ENCODE data around the gene CHSY3. TPM values are rescaled to one million over a fixed set of nuclear protein-coding genes. Genes with fewer than 3 reads are reported as not detected.

CHSY3 gene
- total RNA-seq, 2 experiments from 2014 or later, result not detected

DNA sequence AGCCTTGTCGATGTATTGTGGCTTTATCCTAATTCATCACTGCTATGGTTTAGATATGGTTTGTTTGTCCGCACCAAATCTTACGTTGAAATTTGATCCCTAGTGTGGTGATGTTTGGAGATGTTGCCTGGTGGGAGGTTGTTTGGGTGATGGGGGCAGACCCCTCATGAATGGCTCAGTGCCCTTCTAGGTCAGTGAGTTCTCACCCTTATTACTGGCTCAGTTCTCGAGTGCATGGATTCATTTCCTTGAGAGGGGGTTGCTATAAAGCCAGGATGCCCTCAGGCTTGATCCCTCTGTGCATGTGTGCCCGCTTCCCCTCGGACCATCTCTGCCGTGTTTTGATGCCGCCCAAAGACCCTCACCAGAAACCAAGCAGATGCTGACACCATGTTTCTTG, 114.4 kb downstream of the CHSY3 start:
- ChIA-PET CTCF (no interaction called here), POLR2A (no interaction called here)
- H3K27ac Mint-ChIP-seq, result no peak overlapping the region
- no peak overlapping the region for H3K4me3 Mint-ChIP-seq
- no peaks in the 10 kb centered on the region for H3K36me3 Mint-ChIP-seq (ENCODE audit: low read depth)
- no peaks in the 10 kb centered on the region for H3K27me3 Mint-ChIP-seq
- no peak for DNase-seq
- no peaks in the 10 kb centered on the region for H3K9me3 Mint-ChIP-seq
- no peaks in the 10 kb centered on the region for H3K4me1 Mint-ChIP-seq

DNA sequence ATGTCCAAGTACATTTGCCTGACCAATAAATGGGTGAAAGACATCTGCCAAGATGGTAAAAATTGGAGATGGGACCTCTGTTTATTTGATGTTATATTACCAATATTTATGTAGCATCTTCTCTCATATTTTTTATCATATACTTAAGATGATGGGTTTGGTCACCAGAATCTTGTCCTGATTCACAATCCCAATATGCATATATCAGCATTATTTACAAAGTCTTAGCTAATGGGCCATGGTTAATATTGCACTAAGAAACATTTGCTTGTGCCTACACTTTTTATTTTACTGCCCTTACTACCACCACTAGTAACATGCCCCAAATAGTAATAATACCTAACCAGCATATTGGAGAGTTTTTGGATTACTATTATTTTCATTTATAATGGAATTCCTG, 116.7 kb downstream of the CHSY3 start:
- Mint-ChIP-seq H3K27me3 (no peaks in the 10 kb centered on the region), H3K9me3 (no peaks in the 10 kb centered on the region)
- CTCF ChIA-PET, result no interaction called here

DNA sequence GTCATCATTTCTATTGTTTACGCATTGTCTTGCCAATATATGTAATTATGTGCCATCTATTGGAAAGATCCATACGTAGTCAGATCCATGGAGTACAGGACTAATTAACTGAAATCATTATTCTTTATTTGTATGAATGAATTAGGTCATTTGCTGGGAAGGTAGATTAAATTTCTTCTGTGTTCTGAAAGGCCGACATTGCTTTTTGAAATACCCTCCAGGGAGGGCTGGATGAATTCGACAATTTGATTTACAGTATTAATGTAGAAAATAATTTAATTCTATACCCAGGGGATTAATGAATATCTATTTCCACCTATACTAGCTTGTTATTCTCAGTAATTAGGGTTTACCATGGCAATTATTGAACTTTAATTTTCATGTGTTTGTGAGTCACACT, 117.6 kb downstream of the CHSY3 start:
- H3K9me3 Mint-ChIP-seq, result no peaks in the 10 kb centered on the region
- CTCF ChIA-PET, result no interaction called here
- POLR2A ChIA-PET, result no interaction called here
- no peak for DNase-seq
- H3K27me3 Mint-ChIP-seq, result no peaks in the 10 kb centered on the region
- H3K4me3 Mint-ChIP-seq, result no peak overlapping the region
- H3K27ac Mint-ChIP-seq, result no peak overlapping the region
- H3K4me1 Mint-ChIP-seq, result no peaks in the 10 kb centered on the region
- H3K36me3 Mint-ChIP-seq (ENCODE audit: low read depth), result no peaks in the 10 kb centered on the region

More for the DNA sequence above, 116.7 kb downstream of the CHSY3 start:
- Mint-ChIP-seq H3K4me1 (no peaks in the 10 kb centered on the region), H3K4me3 (no peak overlapping the region), H3K36me3 (ENCODE audit: low read depth) (no peaks in the 10 kb centered on the region), H3K27ac (no peak overlapping the region)
- POLR2A ChIA-PET, result no interaction called here
- DNase-seq, result no peak

DNA sequence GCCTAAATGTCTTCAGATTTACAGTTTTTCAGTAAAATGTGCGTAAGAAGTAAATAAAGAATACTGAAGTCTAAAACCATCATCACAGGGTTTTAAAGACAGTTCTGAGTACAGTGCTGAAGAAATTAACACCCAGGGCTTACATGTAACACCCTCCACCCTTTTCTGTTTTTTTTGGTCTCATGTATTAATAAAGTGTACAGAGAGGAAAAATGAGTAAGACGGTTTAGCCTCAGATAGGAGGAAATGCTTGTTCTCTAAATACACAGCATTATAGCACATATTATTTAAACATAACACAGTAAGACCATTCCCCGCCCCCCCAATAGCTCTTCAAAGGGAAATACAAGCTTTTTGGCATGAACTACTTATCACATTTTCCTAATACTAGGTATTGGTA, 119.3 kb downstream of the CHSY3 start:
- no peaks in the 10 kb centered on the region for H3K9me3 Mint-ChIP-seq
- H3K27ac Mint-ChIP-seq, result no peak overlapping the region
- no peaks in the 10 kb centered on the region for H3K36me3 Mint-ChIP-seq (ENCODE audit: low read depth)
- no peaks in the 10 kb centered on the region for H3K4me1 Mint-ChIP-seq
- ChIA-PET POLR2A (no interaction called here), CTCF (no interaction called here)
- no peak for DNase-seq
- no peak overlapping the region for H3K4me3 Mint-ChIP-seq
- H3K27me3 Mint-ChIP-seq, result no peaks in the 10 kb centered on the region

DNA sequence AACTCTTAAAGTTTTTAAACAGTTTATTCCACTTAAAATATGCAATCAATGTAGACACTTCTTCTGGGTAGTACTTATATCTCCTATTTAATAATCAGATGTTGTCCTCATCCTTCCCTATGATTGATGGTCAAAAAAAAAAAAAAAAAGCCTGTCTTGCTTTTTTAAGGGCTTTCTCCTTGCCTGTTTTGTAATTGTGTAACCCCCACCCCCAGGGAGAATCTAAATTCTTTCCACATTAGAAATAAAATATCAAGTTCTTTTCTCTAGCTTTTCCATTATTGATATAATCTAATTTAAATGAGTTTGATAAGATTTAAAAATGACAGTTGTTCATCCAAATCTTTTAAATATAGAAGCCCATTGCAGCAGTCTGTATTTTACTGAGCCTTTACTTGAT, 119.7 kb downstream of the CHSY3 start:
- H3K27me3 Mint-ChIP-seq, result no peaks in the 10 kb centered on the region
- no peak overlapping the region for H3K4me3 Mint-ChIP-seq
- no peak overlapping the region for H3K27ac Mint-ChIP-seq
- H3K4me1 Mint-ChIP-seq, result no peaks in the 10 kb centered on the region
- H3K36me3 Mint-ChIP-seq (ENCODE audit: low read depth), result no peaks in the 10 kb centered on the region
- H3K9me3 Mint-ChIP-seq, result no peaks in the 10 kb centered on the region
- ChIA-PET POLR2A (no interaction called here), CTCF (no interaction called here)
- no peak for DNase-seq

DNA sequence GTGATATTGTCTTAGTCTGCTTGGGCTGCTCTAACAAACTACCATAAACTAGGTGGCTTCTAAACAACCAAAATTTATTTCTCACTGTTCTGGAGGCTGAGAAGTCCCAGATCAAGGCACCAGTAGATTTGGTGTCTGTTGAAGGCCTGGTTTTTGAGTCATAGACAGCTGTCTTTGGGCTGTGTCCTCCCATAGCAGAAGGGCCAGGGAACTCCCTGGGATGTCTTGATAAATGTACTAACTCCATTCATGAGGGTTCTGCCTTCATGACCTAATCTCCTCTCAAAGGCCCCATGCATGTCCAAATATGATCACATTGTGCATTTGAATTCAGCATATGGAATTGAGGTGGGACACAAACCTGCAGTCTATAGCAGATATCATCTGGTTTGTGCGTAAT, 121.2 kb downstream of the CHSY3 start:
- no peaks in the 10 kb centered on the region for H3K4me1 Mint-ChIP-seq
- H3K27me3 Mint-ChIP-seq, result no peaks in the 10 kb centered on the region
- POLR2A ChIA-PET, result no interaction called here
- no peaks in the 10 kb centered on the region for H3K36me3 Mint-ChIP-seq (ENCODE audit: low read depth)
- H3K9me3 Mint-ChIP-seq, result no peaks in the 10 kb centered on the region
- CTCF ChIA-PET, result no interaction called here
- H3K27ac Mint-ChIP-seq, result no peak overlapping the region
- H3K4me3 Mint-ChIP-seq, result no peak overlapping the region
- no peak for DNase-seq

DNA sequence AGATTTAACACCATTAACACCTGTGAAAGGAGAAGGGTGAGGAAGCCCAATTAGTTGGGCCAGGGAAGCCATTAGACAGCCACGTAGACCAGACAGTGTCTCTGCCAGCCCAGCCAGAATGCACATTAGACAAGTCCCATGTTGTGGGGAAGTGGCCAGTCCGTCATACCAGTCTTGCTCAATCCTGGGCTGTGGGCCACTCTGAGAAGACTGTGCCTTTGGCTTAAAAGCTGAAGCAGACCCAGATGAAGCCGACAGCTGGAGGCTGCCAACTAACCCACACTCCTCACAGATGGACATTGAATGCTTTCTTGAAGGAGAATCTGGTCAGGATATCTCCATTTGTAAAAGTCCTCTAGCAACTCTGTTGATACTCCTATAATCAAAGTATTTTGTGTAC, 128.5 kb downstream of the CHSY3 start:
- CTCF ChIA-PET, result no interaction called here
- no peaks in the 10 kb centered on the region for H3K27me3 Mint-ChIP-seq
- H3K36me3 Mint-ChIP-seq (ENCODE audit: low read depth), result no peaks in the 10 kb centered on the region
- POLR2A ChIA-PET, result no interaction called here
- H3K27ac Mint-ChIP-seq, result no peak overlapping the region
- no peak overlapping the region for H3K4me3 Mint-ChIP-seq
- DNase-seq, result no peak
- no peaks in the 10 kb centered on the region for H3K9me3 Mint-ChIP-seq
- no peaks in the 10 kb centered on the region for H3K4me1 Mint-ChIP-seq

DNA sequence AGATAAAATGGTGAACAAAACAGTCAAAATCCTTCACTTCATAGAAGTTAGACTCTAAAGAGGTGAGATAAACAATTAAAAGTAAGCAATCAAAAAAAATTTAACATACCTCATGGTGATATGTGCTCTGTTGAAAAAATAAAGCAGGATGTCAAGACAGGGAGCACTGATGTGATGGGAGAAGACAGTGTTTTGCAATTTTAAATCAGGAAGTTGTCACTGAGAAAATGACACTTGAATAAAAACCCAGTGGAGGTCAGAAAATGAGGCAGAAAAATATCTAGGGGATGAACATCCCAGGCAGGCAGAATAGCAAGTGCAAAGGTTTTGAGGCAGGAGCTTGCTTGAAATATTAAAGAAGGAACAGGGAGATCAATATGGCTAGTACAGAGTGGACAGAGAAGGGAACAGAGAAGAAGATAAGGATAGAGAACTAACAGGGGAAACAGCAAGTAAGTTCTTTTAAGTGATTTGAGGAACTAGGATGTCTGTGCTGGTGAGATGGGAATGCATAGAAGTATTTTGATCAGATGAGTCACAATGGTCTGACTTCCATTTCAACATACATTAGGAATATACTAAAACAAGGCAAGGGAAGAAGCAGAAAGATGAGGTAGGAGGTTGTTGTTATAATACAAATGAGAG, 130.4 kb downstream of the CHSY3 start:
- Mint-ChIP-seq H3K36me3 (ENCODE audit: low read depth) (no peaks in the 10 kb centered on the region), H3K4me1 (no peaks in the 10 kb centered on the region), H3K27ac (no peak overlapping the region), H3K9me3 (no peaks in the 10 kb centered on the region), H3K4me3 (no peak overlapping the region), H3K27me3 (no peaks in the 10 kb centered on the region)
- POLR2A ChIA-PET, result no interaction called here
- CTCF ChIA-PET, result no interaction called here
- no peak for DNase-seq

DNA sequence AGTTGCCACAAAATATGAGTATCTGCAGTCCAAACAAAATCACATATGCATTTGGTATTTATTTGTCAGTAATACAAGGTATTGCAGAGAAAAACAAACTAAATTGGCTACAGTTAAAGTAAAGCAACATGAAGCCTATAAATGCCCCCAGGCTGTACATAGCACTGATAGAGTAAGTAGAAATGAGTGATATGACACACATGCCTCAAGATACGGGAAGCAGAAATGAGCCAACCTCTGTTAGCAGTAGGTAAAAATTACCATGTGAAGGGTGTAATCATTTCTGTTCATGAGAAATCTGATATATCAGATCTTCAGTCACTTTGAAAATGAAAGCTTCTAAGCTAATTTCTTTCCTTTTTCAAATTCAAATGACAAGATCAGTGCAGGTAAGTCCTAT, 131.1 kb downstream of the CHSY3 start:
- CTCF ChIA-PET, result no interaction called here
- Mint-ChIP-seq H3K4me1 (no peaks in the 10 kb centered on the region), H3K9me3 (no peaks in the 10 kb centered on the region), H3K36me3 (ENCODE audit: low read depth) (no peaks in the 10 kb centered on the region), H3K4me3 (no peak overlapping the region), H3K27me3 (no peaks in the 10 kb centered on the region), H3K27ac (no peak overlapping the region)
- POLR2A ChIA-PET, result no interaction called here
- no peak for DNase-seq

DNA sequence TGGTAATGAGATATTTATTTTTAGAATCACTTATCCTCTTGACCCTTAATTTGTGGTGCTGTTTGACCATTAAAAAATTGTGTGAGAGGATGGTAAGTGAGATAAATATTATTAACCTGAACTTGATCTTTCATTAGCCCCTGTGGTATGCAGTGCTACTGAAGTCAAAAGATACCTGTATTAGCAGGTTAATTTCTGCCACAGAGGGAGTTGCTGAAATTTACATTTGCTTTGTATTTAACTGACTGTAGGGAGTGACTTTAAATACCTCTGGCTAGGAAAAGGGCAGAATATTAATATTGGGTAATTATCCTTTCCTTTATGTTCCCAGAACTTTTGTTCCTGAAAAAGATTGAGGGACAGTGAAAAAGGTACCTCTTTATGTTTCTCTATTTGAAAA, 133.6 kb downstream of the CHSY3 start:
- Mint-ChIP-seq H3K4me3 (no peak overlapping the region), H3K27me3 (no peaks in the 10 kb centered on the region), H3K27ac (no peak overlapping the region), H3K4me1 (no peaks in the 10 kb centered on the region), H3K9me3 (no peaks in the 10 kb centered on the region), H3K36me3 (ENCODE audit: low read depth) (no peaks in the 10 kb centered on the region)
- POLR2A ChIA-PET, result no interaction called here
- CTCF ChIA-PET, result interaction anchor here (0.6 kb wide), 1 partner anchor 17 kb away, joined by 3 read pairs; no protein-coding TSS in a partner anchor
- no peak for DNase-seq

DNA sequence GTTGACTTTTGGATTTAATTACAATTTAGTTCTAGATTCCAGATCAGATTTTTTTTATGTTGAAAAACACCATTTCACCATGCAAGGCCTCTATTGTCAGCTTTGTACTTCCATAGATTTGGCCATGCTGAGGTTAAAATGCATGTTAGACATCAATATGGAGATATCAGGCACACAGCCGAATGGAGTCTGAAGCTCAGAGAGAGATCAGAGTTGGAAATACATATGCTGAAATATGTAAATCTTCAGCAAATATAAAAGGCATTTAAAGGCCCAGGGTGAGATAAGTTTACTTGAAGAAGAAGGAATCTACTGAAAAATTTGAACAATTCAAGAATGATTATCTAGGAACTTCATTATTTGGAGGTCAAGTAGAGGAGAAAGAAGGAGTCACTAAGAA, 139.6 kb downstream of the CHSY3 start:
- H3K27ac Mint-ChIP-seq, result no peak overlapping the region
- no peak for DNase-seq
- no peaks in the 10 kb centered on the region for H3K36me3 Mint-ChIP-seq (ENCODE audit: low read depth)
- no peaks in the 10 kb centered on the region for H3K27me3 Mint-ChIP-seq
- no peaks in the 10 kb centered on the region for H3K4me1 Mint-ChIP-seq
- no peaks in the 10 kb centered on the region for H3K9me3 Mint-ChIP-seq
- ChIA-PET CTCF (no interaction called here), POLR2A (no interaction called here)
- no peak overlapping the region for H3K4me3 Mint-ChIP-seq

DNA sequence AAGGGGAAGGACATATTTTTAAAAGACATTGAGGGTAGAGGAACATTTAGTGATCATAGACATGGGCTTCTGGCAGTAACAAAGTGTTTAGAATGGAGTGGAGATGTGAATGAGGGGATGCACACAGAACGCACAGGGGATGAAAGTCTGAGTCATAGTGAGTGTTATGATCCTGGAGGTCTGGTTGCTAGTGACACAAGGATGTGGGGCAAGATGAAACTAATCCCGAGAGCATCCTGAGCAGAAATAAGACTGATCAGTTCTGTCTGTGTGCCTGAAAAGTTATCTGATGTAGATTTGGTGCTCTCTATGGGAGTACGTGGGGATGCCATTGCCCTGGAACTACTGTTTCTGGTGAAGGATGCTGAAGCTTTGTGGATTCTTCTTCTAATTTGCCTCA, 141.1 kb downstream of the CHSY3 start:
- ChIA-PET CTCF (no interaction called here), POLR2A (no interaction called here)
- Mint-ChIP-seq H3K27ac (no peak overlapping the region), H3K27me3 (no peaks in the 10 kb centered on the region), H3K9me3 (no peaks in the 10 kb centered on the region), H3K4me3 (no peak overlapping the region), H3K4me1 (no peaks in the 10 kb centered on the region), H3K36me3 (ENCODE audit: low read depth) (no peaks in the 10 kb centered on the region)
- DNase-seq, result no peak

DNA sequence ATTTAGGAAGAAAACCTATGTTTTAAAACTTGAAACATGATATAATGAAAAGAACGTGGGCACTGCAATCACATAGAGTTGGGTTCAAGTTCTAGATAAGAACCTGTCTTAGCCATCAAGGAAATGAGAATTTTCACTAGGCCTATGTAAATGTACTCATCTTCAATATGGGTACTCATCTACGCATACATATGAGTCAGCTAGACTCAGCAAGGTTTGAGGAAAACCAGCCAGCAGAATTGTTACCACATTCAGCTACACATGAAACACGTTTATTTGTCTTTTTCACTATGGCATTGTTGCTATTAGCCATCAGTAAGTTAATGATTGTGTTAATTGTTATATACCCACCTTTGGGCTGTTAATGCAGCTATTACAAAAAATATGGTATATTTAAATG, 146.3 kb downstream of the CHSY3 start:
- Mint-ChIP-seq H3K27me3 (no peaks in the 10 kb centered on the region), H3K4me1 (no peaks in the 10 kb centered on the region), H3K27ac (no peak overlapping the region), H3K36me3 (ENCODE audit: low read depth) (no peaks in the 10 kb centered on the region), H3K9me3 (no peaks in the 10 kb centered on the region), H3K4me3 (no peak overlapping the region)
- no peak for DNase-seq
- ChIA-PET POLR2A (no interaction called here), CTCF (no interaction called here)

DNA sequence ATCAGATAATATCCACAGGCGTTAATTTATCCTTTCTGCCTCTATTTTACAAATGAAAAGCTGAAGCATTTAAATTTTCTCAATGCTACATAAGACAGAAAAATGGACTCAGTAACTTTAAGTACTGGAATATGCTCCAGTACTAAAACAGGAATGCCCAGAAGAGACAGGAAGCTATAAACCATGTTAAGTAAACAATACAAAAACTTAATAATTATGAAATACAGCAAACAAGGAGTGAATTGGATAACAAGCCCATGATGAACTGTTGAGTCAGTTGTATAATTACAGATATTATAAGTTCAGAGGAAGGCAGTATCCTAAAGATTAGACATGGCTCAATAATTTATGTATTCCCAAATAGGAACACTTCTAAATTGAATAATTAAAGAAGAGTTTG, 148.5 kb downstream of the CHSY3 start:
- no peaks in the 10 kb centered on the region for H3K9me3 Mint-ChIP-seq
- no peak overlapping the region for H3K4me3 Mint-ChIP-seq
- no peak for DNase-seq
- H3K27ac Mint-ChIP-seq, result no peak overlapping the region
- ChIA-PET POLR2A (no interaction called here), CTCF (no interaction called here)
- no peaks in the 10 kb centered on the region for H3K27me3 Mint-ChIP-seq
- no peaks in the 10 kb centered on the region for H3K36me3 Mint-ChIP-seq (ENCODE audit: low read depth)
- no peaks in the 10 kb centered on the region for H3K4me1 Mint-ChIP-seq

DNA sequence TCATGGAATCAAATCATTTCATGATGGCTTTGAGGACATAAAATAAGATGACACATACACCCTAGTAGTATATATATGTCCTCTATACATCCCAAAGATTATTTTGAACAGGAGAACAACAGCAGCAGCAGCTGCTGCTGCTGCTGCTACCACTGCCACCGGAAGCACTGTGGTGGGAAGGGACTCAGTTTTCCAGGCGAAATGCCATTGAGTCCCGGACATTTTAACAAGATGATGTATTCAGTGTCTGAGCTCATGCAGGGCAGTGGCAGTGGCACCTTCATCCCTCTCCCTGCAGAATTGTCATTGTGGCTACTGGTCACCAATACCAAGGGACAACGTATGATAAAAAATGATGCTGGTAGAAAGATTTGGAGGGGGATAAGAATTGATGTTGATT, 151.3 kb downstream of the CHSY3 start:
- no peak overlapping the region for H3K4me3 Mint-ChIP-seq
- CTCF ChIA-PET, result interaction anchor here (0.7 kb wide), 1 partner anchor 18 kb away, joined by 3 read pairs; no protein-coding TSS in a partner anchor
- POLR2A ChIA-PET, result no interaction called here

More for the DNA sequence above, 151.3 kb downstream of the CHSY3 start:
- Mint-ChIP-seq H3K9me3 (no peaks in the 10 kb centered on the region), H3K27ac (no peak overlapping the region), H3K4me1 (no peaks in the 10 kb centered on the region), H3K27me3 (no peaks in the 10 kb centered on the region), H3K36me3 (ENCODE audit: low read depth) (no peaks in the 10 kb centered on the region)
- no peak for DNase-seq

Measured in activated CD4-positive, alpha-beta memory T cell treated with anti-CD3 and anti-CD28 coated beads, Interleukin-2, amount 10 ng/mL, durations not matched to agents 7 days and 5 days (primary cell).